Neural progenitor cell (in vitro differentiated cells): ENCODE measurements around the gene TFCP2.

ENCODE experiments used
- EZH2phosphoT487 ChIP-seq: fragments of 200-600 bp; sonication (generic); IDR thresholded peaks from 2 replicates; pipeline ENCODE4 v1.6.1; 2017; ENCODE audit warnings: antibody characterized with exemption
- TF ChIP-seq, protein P1 (sequence below): fragments of 200-600 bp; sonication (generic); IDR thresholded peaks from 2 replicates; pipeline ENCODE4 v1.5.1; 2017; ENCODE audit warnings: antibody characterized with exemption, mild to moderate bottlenecking

DNA sequence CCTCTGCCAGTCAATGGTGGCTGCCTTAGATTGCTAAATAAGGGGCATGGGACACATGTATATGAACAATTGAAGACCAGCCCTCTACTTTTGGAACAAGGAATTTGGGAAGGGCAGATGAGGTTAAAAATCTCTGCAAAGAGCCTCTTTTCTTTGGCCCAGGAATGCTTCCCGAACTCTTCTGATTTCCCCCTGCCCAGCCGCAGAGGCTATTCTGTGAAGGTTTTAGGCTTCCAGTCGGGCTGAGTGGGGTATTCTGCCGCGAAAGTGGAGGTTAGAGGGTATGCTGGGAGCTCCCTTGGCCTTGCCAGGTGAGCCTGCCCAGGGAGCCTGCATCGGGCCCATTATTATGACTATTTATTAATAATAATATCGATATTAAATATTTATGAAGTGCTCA, 43.7 kb upstream of the TFCP2 start:
- TF ChIP-seq, protein P1, sequence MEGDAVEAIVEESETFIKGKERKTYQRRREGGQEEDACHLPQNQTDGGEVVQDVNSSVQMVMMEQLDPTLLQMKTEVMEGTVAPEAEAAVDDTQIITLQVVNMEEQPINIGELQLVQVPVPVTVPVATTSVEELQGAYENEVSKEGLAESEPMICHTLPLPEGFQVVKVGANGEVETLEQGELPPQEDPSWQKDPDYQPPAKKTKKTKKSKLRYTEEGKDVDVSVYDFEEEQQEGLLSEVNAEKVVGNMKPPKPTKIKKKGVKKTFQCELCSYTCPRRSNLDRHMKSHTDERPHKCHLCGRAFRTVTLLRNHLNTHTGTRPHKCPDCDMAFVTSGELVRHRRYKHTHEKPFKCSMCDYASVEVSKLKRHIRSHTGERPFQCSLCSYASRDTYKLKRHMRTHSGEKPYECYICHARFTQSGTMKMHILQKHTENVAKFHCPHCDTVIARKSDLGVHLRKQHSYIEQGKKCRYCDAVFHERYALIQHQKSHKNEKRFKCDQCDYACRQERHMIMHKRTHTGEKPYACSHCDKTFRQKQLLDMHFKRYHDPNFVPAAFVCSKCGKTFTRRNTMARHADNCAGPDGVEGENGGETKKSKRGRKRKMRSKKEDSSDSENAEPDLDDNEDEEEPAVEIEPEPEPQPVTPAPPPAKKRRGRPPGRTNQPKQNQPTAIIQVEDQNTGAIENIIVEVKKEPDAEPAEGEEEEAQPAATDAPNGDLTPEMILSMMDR = no peak
- no peak for TF ChIP-seq EZH2phosphoT487
